Gastrocnemius medialis (tissue), 4 donors: Measurements from ENCODE around the gene DPH3. TPM values are rescaled to one million over a fixed set of nuclear protein-coding genes. Genes with fewer than 3 reads are reported as not detected.

ENCODE experiments used
- ATAC-seq, 2 donors: fragments of 150-250 bp; one replicate each; pipeline ENCODE4 v1.9.1; 2016
- DNase-seq, 2 donors: peaks; one replicate each; pipeline ENCODE4 v3.0.0-alpha.2; 2019
- H3K27ac ChIP-seq, 4 donors: fragments of 200-600 bp; sonication (generic); 1 replicate in 1 of 4; 2 replicates in 3 of 4; pipeline ENCODE4 v1.5.1; 2016 to 2018; ENCODE audit warnings: mild to moderate bottlenecking in 2 of 4, moderate library complexity in 1 of 4
- H3K27me3 ChIP-seq, 3 donors: fragments of 200-600 bp; sonication (generic) in 2 of 3; 1 replicate in 1 of 3; 2 replicates in 2 of 3; pipeline versions ENCODE4 v1.5.1 to v1.6.0; 2016 to 2019; ENCODE audit warnings: mild to moderate bottlenecking in 1 of 3, moderate library complexity in 1 of 3
- H3K36me3 ChIP-seq, 2 donors: fragments of 200-600 bp; sonication (generic) in 1 of 2; one replicate each; pipeline ENCODE4 v1.5.1; 2017 to 2018
- H3K4me1 ChIP-seq, 2 donors: fragments of 200-600 bp; sonication (generic) in 1 of 2; one replicate each; pipeline ENCODE4 v1.5.1; 2016 to 2017; ENCODE audit warnings: mild to moderate bottlenecking in 2 of 2
- H3K4me3 ChIP-seq, 4 donors: fragments of 200-600 bp; sonication (generic) in 3 of 4; 1 replicate in 1 of 4; 2 replicates in 3 of 4; pipeline ENCODE4 v1.5.1; 2016 to 2019; ENCODE audit warnings: mild to moderate bottlenecking in 2 of 4
- H3K9me3 ChIP-seq, 3 donors: fragments of 200-600 bp; sonication (generic) in 2 of 3; 1 replicate in 1 of 3; 2 replicates in 2 of 3; pipeline ENCODE4 v1.5.1; 2016 to 2019
- CTCF ChIP-seq, 5 experiments: fragments of 450-650 bp in 3 of 5; fragments of 200-600 bp in 2 of 5; sonication (generic) in 2 of 5; IDR thresholded peaks in 4 of 5; conservative IDR thresholded peaks in 1 of 5; 1 replicate in 4 of 5; 2 replicates in 1 of 5; pipeline ENCODE4 v1.5.1; 2016 to 2019; ENCODE audit warnings: antibody characterized with exemption in 5 of 5, mild to moderate bottlenecking in 3 of 5, moderate library complexity in 3 of 5
- POLR2A ChIP-seq, 2 donors: fragments of 450-650 bp; IDR thresholded peaks; one replicate each; pipeline ENCODE4 v1.6.1; 2017; ENCODE audit warnings: antibody characterized with exemption in 2 of 2, mild to moderate bottlenecking in 2 of 2, moderate library complexity in 2 of 2
- in situ Hi-C, 4 donors: fragments of 200-750 bp; cut with MboI; loops; one replicate each; pipeline versions ENCODE4 v1.15.0 to v1.8.0; 2017; ENCODE audit warnings: low sequenced_read_pairs in 4 of 4
- intact Hi-C: fragments of 100-400 bp; cut with DNase I; formaldehyde crosslinking; loops from one replicate; pipeline ENCODE4 v1.15.1; 2023; ENCODE audit warnings: low total_unique reads
- total RNA-seq, 4 donors: library from RNA; depleted of rRNA; stranded (reverse); fragments of >200 nt; gene quantifications; one replicate each; pipeline versions ENCODE4 v1.1.0 to v1.2.3, GENCODE V29; 2016

The DPH3 gene
- total RNA-seq, 4 donors from 2014 or later = 40.3 to 66.6 (median 44.2) TPM

GRCh38 chr3:16309558-16309957 is 44.8 kb upstream of the DPH3 start:
- ATAC-seq (no peak), DNase-seq (no peak)
- H3K4me1 ChIP-seq = peaks cover 20 to 21% of the 10 kb centered on the region in 2 donors
- peaks cover 0 to 8% of the 10 kb centered on the region in 2 donors for H3K36me3 ChIP-seq
- TF ChIP-seq POLR2A (IDR thresholded peaks at IDR 0.05) = no peak
- TF ChIP-seq CTCF (IDR thresholded peaks at IDR 0.05 in 4 of 5, conservative IDR thresholded peaks at IDR 0.05 in 1 of 5) = no peak
- H3K9me3 ChIP-seq = no peaks in the 10 kb centered on the region
- no peak overlapping the region for H3K27ac ChIP-seq
- intact Hi-C loops (no loop called here), in situ Hi-C loops (no loop called here)
- no peak overlapping the region for H3K4me3 ChIP-seq
- no peaks in the 10 kb centered on the region for H3K27me3 ChIP-seq

GRCh38 chr3:16308727-16309126 is 44.0 kb upstream of the DPH3 start:
- Histone ChIP-seq H3K27ac (no peak overlapping the region), H3K36me3 (peaks cover 0 to 5% of the 10 kb centered on the region in 2 donors), H3K9me3 (no peaks in the 10 kb centered on the region), H3K4me3 (no peak overlapping the region), H3K27me3 (no peaks in the 10 kb centered on the region), H3K4me1 (peaks cover 20 to 21% of the 10 kb centered on the region in 2 donors)
- intact Hi-C loops = no loop called here
- in situ Hi-C loops = no loop called here
- ATAC-seq (no peak), DNase-seq (no peak)
- no peak for TF ChIP-seq POLR2A (IDR thresholded peaks at IDR 0.05)
- TF ChIP-seq CTCF (IDR thresholded peaks at IDR 0.05 in 4 of 5, conservative IDR thresholded peaks at IDR 0.05 in 1 of 5) = no peak

GRCh38 chr3:16307832-16308531 is 43.2 kb upstream of the DPH3 start:
- in situ Hi-C loops (no loop called here), intact Hi-C loops (no loop called here)
- ATAC-seq (no peak), DNase-seq (no peak)
- Histone ChIP-seq H3K4me3 (no peak overlapping the region), H3K27me3 (no peaks in the 10 kb centered on the region), H3K27ac (no peak overlapping the region), H3K36me3 (peaks cover 0 to 4% of the 10 kb centered on the region in 2 donors), H3K9me3 (no peaks in the 10 kb centered on the region), H3K4me1 (peaks cover 19 to 21% of the 10 kb centered on the region in 2 donors)
- TF ChIP-seq CTCF (IDR thresholded peaks at IDR 0.05 in 4 of 5, conservative IDR thresholded peaks at IDR 0.05 in 1 of 5) (no peak), POLR2A (IDR thresholded peaks at IDR 0.05) (no peak)

- no peaks in the 10 kb centered on the region for H3K27me3 ChIP-seq
- H3K4me3 ChIP-seq = no peak overlapping the region
- intact Hi-C loops (no loop called here), in situ Hi-C loops (no loop called here)
- no peak for DNase-seq
- H3K4me1 ChIP-seq = peaks cover 0 to under 1% of the 10 kb centered on the region in 2 donors
- no peak for TF ChIP-seq POLR2A (IDR thresholded peaks at IDR 0.05)
- TF ChIP-seq CTCF (IDR thresholded peaks at IDR 0.05 in 4 of 5, conservative IDR thresholded peaks at IDR 0.05 in 1 of 5) = no peak
- no peak for ATAC-seq
- H3K9me3 ChIP-seq = no peaks in the 10 kb centered on the region
- H3K36me3 ChIP-seq = peaks cover 0 to 22% of the 10 kb centered on the region in 2 donors
- no peak overlapping the region for H3K27ac ChIP-seq
Measured at GRCh38 chr3:16305111-16305541, 40.4 kb upstream of the DPH3 start.
